Activated naive CD8-positive, alpha-beta T cell treated with anti-CD3 and anti-CD28 coated beads for 36 hours (primary cell): ENCODE measurements around the gene ANXA6. TPM values are rescaled to one million over a fixed set of nuclear protein-coding genes. Genes with fewer than 3 reads are reported as not detected.
A peak's percentile ranks its signal among the peaks of the same experiment; 100 is the strongest.

Experiments used
- DNase-seq: peaks from one replicate; pipeline ENCODE4 v3.0.0; 2021
- H3K27ac Mint-ChIP-seq: one replicate; pipeline ENCODE4 v1.8.0; 2022; ENCODE audit warnings: mild to moderate bottlenecking, moderate library complexity, mixed read lengths
- H3K27me3 Mint-ChIP-seq: one replicate; pipeline ENCODE4 v1.8.0; 2022; ENCODE audit warnings: mild to moderate bottlenecking, mixed read lengths
- H3K36me3 Mint-ChIP-seq: one replicate; pipeline ENCODE4 v1.8.0; 2021; ENCODE audit warnings: mild to moderate bottlenecking, mixed read lengths
- H3K4me1 Mint-ChIP-seq: one replicate; pipeline ENCODE4 v1.8.0; 2021; ENCODE audit warnings: mixed read lengths
- H3K4me3 Mint-ChIP-seq: one replicate; pipeline ENCODE4 v1.8.0; 2022; ENCODE audit warnings: mild to moderate bottlenecking, moderate library complexity, mixed read lengths
- H3K9me3 Mint-ChIP-seq: one replicate; pipeline ENCODE4 v1.8.0; 2022; ENCODE audit warnings: mixed read lengths
- total RNA-seq, 2 experiments: library from RNA; stranded (reverse); gene quantifications; one replicate each; pipeline ENCODE4 v1.2.3, GENCODE V29; 2021

The ANXA6 gene
- total RNA-seq, 2 experiments from 2014 or later: 407 to 417 TPM

DNA sequence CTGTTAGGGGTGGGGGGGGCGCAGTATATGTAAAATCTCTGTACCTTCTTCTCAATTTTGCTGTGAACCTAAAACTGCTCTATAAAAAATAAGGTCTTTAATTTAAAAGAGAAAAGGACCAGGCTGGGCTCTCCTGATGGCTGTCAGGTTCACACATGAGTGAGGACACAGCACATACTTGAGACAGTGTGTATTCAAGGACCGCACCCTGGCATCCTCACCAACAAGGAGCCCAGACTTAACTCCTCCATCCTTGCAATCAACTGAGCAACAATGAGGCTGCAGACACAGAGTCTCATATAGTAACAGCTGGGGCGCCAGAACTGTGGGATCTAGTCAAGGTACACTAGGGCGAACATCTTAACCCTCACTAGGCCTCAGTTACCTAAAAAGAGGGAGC is 86.6 kb downstream of the ANXA6 start:
- Mint-ChIP-seq H3K27me3 (no peaks in the 10 kb centered on the region), H3K27ac (no peak overlapping the region), H3K36me3 (peaks cover 63% of the 10 kb centered on the region), H3K4me3 (no peak overlapping the region), H3K4me1 (peaks cover 73% of the 10 kb centered on the region), H3K9me3 (no peaks in the 10 kb centered on the region)
- DNase-seq: no peak

DNA sequence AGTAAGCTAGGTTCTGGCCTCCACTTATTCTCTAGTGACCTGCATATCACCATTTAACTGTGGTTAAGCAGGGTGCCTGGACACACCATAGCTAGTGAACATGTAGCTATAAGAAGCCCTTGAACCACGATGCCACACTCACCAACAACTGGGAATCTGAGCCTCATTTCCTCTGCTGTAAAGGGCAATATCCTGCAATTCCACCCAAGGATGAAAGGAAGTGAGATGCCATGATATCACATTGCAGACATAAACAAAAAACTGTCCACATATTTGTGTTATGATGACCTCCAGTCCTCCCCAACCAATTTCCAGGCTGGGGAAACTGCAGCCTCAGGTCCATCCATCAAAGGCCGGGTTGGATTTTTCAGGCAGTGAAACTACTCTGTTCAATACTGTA is 87.1 kb downstream of the ANXA6 start:
- Mint-ChIP-seq H3K27me3 (no peaks in the 10 kb centered on the region), H3K9me3 (no peaks in the 10 kb centered on the region), H3K27ac (no peak overlapping the region), H3K4me1 (peaks cover 73% of the 10 kb centered on the region), H3K4me3 (no peak overlapping the region), H3K36me3 (peaks cover 57% of the 10 kb centered on the region)
- no peak for DNase-seq

DNA sequence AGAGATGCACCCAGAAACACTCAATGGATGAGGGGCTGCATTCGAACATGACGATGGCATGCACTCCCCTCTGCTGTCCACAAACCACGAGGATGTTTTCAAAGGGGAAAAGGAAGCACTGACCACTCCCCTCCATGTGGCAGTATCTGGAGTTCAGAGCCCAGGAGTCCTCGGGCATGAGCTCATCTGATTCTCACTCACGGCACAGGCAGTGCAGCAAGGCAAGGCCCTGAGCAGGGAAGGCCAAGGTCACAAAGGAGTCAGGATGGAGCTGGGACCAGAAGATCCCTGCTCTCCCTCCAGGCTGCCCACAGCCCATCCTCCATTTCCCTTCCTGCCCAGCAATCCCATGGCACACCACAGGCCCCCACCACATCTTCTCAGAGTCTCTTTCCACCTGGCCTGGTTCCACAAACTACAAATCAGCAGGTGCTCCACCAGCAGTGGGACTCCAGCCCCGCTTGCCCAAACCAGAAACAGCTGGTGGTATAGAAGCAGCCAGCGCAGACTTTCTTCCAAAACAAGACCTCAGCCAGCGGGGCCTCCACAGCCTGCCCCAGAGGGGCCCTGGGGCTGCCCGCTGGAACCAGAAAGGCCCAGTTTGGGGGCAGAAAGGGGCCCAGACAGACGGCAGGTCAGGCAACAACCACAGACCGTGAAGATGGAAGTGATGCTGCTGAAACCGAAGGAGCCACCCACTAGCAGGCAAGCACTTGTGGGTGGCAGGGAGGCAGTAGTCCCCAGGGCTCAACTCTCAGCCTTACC is 89.0 kb downstream of the ANXA6 start:
- Mint-ChIP-seq H3K4me3 (no peak overlapping the region), H3K36me3 (peaks cover 44% of the 10 kb centered on the region), H3K9me3 (no peaks in the 10 kb centered on the region), H3K4me1 (peaks cover 72% of the 10 kb centered on the region), H3K27me3 (no peaks in the 10 kb centered on the region), H3K27ac (peak overlapping the region; percentile 81)
- DNase-seq: peak; percentile 63

DNA sequence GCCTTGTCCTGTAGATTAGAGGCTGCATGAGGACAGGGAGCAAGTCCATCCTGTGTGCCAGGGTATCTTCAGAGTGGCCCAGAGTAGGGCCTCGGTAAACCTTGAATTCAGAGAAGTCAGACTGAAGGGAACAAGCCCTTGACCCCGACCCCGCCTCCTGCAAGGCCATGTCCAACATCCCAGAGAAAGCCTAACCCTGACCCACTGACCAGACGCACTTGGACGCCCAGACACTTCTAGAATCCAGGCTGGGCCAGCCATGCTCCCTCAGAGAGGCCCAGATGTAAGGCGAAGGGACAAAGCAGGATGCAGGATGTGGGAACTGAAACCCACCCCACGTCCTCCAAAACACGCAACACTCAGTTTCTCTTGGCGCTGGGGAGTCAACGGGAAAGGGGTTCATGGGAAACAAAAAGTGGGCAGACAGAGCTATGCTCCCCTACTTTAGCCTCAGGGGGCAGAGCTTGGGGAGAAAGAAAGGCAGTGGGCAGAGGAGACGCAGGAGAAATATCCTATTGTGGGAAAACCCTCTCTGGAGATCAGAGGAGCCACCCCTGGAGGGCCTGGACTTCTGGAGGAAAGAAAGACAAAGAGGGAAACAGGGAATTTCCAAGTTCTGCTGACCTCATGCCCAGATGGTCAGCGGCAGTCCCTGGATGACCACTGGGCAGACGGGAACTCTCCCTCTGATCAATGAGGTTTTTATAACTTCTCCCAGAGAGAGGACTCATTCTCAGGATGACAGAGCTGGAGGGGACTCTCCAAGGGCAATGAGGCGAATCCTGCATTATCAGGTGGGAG is 89.7 kb downstream of the ANXA6 start:
- Mint-ChIP-seq H3K9me3 (no peaks in the 10 kb centered on the region), H3K4me1 (peaks cover 79% of the 10 kb centered on the region), H3K4me3 (peak overlapping the region; percentile 1), H3K27ac (peak overlapping the region; percentile 81), H3K27me3 (no peaks in the 10 kb centered on the region), H3K36me3 (peaks cover 43% of the 10 kb centered on the region)
- DNase-seq: no peak

DNA sequence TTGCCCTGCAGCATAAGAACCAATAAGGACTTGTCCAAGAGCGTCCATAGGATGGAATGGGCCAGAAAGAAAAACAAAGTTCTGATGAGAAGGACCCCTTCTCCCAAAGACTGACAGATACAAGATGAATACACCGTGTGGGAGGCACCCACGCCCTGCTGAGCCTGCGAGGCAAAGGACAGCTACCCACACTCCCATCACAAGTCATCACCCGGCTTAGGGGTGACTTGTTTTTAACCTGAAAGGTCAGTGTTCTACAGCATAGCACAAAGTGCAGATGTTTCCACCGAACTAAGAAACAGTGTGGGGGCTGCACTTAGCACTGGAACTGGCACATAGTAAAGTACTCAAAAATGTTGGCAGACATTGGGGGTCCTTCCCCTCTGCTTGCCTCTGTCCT is 90.7 kb downstream of the ANXA6 start:
- DNase-seq: no peak
- no peak overlapping the region for H3K4me3 Mint-ChIP-seq
- peaks cover 37% of the 10 kb centered on the region for H3K36me3 Mint-ChIP-seq
- peak overlapping the region; percentile 54 for H3K27ac Mint-ChIP-seq
- H3K4me1 Mint-ChIP-seq: peaks cover 77% of the 10 kb centered on the region
- H3K27me3 Mint-ChIP-seq: no peaks in the 10 kb centered on the region
- no peaks in the 10 kb centered on the region for H3K9me3 Mint-ChIP-seq

DNA sequence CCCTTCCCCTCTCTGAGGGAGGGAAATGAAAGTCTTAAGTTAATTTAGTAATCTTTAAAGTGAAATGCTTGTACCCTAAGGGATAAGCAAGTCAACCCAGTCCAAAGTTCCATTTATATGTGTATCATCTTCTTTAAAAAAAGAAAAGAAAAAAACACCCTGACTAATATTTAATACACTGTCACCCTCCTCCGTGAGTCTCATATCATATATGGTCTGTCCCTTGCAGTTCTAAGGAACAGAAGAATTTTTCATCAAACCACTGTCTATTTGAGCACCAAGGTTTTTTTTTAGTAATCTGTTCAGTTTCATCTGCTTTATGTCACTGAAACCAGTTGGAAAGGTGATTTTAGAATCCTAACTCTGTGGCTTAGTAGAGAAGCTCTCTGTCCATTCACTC is 92.0 kb downstream of the ANXA6 start:
- Mint-ChIP-seq H3K27ac (no peak overlapping the region), H3K36me3 (peaks cover 39% of the 10 kb centered on the region), H3K4me3 (no peak overlapping the region), H3K27me3 (no peaks in the 10 kb centered on the region), H3K4me1 (peaks cover 75% of the 10 kb centered on the region), H3K9me3 (no peaks in the 10 kb centered on the region)
- no peak for DNase-seq

DNA sequence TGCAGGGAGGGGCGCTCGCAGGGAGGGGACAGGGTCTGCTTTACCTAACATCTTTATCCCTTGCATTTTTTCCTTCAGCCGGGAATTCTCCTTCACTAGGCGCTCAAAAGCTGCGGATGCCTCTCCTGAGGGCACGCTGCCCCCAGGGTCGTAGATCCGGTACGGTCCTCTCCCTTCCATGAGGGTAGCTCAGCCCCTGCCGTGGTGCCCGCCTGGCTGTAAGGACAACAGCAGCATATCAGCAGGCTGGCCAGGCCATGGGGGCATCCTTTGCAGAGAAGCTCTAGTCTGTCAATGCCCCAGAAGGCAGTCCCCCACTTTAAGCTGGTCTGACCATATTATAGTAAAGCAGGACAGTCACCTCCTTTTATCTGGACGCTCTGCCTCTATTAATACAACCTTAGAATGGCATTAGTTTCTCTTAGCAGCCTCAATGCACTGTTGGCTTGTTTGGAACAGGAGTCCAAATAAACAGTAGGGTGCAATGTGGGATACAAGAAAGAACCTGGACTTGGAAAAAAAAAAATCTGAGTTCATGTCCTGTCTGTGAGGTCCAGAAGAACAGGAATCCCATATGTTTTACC is 92.6 kb downstream of the ANXA6 start:
- no peaks in the 10 kb centered on the region for H3K27me3 Mint-ChIP-seq
- H3K27ac Mint-ChIP-seq: no peak overlapping the region

DNA sequence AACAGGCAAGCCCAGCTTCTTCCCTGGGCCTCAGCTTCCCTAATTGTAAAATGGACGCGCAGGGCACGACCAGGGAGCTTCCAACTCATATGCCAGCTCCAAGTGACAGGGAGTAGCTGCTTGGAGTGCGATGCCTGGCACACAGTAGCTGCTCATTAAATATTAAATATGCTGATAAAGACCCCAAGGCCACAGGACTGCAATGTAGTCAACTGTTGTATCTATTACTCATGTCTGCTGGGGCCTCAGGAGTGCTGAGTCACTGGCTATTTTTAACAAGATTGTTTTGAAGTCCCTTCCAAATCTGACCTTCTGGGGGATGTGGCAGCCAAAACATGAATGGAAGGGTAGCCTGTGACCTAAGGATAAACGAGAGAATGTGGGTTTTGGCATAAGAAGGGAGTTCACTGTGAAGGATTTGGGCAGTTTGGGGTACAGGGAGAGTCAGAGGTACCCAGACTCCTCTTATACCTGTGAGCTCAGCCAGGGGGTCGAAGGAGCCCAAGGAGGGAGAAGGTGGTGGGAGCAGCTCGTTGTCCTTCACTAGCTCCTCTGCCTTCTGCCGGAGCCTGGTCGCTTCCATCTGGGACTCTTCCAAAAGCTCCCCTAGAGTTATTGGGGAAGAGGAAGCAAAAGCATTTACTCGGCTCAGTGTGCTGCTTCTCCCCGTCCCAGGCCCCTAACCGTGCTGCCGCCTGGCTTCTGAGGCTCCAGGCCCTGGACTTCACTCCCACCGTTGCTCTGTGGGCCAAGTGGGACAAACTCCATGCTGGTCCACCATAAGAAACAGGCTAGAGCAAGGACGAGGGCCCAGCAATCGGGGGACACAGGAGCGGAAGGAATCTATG is 94.2 kb downstream of the ANXA6 start:
- Mint-ChIP-seq H3K4me1 (peaks cover 74% of the 10 kb centered on the region), H3K27me3 (no peaks in the 10 kb centered on the region), H3K36me3 (peaks cover 48% of the 10 kb centered on the region), H3K27ac (peak overlapping the region; percentile 36), H3K4me3 (no peak overlapping the region), H3K9me3 (no peaks in the 10 kb centered on the region)
- DNase-seq: no peak

More for the DNA sequence above, 92.6 kb downstream of the ANXA6 start:
- DNase-seq: no peak
- Mint-ChIP-seq H3K9me3 (no peaks in the 10 kb centered on the region), H3K4me1 (peaks cover 75% of the 10 kb centered on the region), H3K36me3 (peaks cover 37% of the 10 kb centered on the region), H3K4me3 (no peak overlapping the region)

DNA sequence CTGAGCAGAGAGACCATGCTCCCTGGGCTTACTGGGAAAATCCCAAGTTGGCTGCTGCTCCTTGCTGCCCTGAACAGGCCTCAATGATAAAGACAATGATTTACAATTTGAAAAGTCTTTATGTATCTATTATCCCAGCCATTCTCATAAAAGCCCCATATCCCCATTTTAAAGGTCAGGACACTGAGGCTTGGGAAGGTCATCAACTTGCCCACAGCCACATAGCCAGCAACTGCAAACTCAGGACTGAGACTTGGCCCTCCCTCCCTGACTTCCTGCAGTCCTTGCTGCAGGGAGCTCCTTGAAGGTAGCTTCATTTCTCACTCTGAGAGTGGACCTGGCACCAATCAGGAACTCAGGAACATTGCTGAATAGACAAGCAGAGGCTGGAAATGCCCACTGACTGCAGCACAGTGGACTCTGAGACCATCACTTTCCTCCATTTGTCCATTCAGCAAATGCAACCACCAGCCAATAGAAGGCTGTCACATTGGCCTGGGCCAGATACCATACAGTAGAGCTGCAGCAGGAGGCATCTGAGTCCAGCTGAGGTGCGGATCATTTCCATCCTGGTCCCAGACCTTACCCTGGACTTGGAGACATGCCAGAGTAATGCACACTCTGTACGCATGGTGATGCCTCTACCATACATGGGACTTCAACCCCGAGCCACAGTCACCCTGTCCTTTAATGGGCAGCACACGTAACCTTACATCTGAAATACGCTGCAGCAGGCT is 95.0 kb downstream of the ANXA6 start:
- Mint-ChIP-seq H3K4me3 (no peak overlapping the region), H3K9me3 (no peaks in the 10 kb centered on the region), H3K36me3 (peaks cover 42% of the 10 kb centered on the region), H3K27me3 (no peaks in the 10 kb centered on the region), H3K4me1 (peaks cover 67% of the 10 kb centered on the region), H3K27ac (no peak overlapping the region)
- no peak for DNase-seq

DNA sequence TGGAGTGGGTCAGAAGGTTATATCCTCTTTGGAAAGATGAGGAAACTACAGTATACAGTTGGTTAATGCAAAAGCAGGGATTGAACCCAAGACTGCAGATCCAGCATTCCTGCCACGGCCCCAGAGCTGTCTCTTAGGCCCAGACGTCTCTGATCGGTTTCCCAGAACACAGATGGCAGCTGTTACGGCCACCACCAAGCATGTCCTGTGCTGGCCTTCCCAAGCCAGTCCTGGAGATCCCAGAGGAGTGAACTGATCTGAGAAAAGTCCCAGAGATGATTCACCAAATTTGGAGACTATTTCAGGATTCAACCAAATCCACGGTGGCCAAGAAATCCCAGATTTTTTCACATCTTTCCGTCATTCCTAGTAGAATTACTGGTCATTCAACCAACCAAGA is 96.8 kb downstream of the ANXA6 start:
- no peak for DNase-seq
- H3K4me1 Mint-ChIP-seq: peaks cover 48% of the 10 kb centered on the region
- peak overlapping the region; percentile 86 for H3K27ac Mint-ChIP-seq
- no peak overlapping the region for H3K4me3 Mint-ChIP-seq
- H3K9me3 Mint-ChIP-seq: no peaks in the 10 kb centered on the region
- no peaks in the 10 kb centered on the region for H3K27me3 Mint-ChIP-seq
- H3K36me3 Mint-ChIP-seq: peaks cover 39% of the 10 kb centered on the region

DNA sequence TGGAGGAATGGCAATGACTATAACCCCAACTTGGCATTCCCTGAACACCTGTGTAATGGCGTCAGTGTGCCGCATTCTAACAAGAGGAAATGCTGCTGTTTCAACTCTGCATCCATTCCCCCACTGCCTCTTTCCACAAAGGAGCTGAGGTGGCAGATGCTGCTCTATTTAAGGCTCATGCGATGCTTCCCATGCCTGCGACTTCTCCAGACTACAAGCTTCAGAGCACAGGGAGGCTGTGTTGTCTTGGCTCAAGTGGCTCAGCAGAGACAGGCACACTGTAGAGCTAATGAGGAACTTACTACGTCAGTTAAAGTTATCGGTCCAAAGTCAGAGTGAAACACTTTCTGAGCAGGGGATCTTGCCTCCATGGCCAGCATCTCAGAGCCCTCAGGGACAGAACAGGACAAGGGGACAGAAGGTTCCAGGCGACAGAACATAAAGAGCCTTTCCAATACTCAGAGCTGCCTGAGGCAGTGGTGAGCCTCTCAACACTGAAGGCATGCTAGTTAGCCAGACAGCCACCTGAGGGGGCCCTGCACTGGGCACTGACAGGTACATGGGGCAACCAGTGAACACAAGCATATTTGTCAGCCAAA is 98.6 kb downstream of the ANXA6 start:
- H3K4me3 Mint-ChIP-seq: peak overlapping the region; percentile 3
- no peaks in the 10 kb centered on the region for H3K9me3 Mint-ChIP-seq

DNA sequence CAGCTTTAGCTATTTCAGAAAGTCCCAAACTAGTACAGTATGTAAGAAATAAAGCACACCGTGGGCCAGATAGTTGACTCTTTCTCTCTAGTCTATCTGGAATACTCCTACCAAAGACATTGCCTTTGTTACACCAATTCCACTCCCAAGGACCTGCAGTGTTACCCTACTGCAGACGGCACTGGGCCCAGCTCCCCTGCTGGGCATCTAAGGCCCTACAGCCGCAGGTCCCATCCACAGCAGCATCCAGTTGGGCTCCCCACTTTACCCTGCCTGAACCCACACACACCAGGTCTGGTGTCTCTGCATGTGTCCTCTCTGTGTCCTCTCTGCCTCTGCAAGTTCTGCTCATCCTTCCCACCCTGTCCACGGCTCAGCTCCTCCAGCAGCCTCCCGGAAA is 99.3 kb downstream of the ANXA6 start:
- H3K36me3 Mint-ChIP-seq: peaks cover 37% of the 10 kb centered on the region
- peaks cover 34% of the 10 kb centered on the region for H3K4me1 Mint-ChIP-seq
- no peaks in the 10 kb centered on the region for H3K27me3 Mint-ChIP-seq
- DNase-seq: no peak
- H3K4me3 Mint-ChIP-seq: no peak overlapping the region
- H3K9me3 Mint-ChIP-seq: no peaks in the 10 kb centered on the region
- H3K27ac Mint-ChIP-seq: no peak overlapping the region

More for the DNA sequence above, 98.6 kb downstream of the ANXA6 start:
- Mint-ChIP-seq H3K27ac (peak overlapping the region; percentile 86), H3K36me3 (peaks cover 39% of the 10 kb centered on the region), H3K4me1 (peaks cover 41% of the 10 kb centered on the region), H3K27me3 (no peaks in the 10 kb centered on the region)
- no peak for DNase-seq

DNA sequence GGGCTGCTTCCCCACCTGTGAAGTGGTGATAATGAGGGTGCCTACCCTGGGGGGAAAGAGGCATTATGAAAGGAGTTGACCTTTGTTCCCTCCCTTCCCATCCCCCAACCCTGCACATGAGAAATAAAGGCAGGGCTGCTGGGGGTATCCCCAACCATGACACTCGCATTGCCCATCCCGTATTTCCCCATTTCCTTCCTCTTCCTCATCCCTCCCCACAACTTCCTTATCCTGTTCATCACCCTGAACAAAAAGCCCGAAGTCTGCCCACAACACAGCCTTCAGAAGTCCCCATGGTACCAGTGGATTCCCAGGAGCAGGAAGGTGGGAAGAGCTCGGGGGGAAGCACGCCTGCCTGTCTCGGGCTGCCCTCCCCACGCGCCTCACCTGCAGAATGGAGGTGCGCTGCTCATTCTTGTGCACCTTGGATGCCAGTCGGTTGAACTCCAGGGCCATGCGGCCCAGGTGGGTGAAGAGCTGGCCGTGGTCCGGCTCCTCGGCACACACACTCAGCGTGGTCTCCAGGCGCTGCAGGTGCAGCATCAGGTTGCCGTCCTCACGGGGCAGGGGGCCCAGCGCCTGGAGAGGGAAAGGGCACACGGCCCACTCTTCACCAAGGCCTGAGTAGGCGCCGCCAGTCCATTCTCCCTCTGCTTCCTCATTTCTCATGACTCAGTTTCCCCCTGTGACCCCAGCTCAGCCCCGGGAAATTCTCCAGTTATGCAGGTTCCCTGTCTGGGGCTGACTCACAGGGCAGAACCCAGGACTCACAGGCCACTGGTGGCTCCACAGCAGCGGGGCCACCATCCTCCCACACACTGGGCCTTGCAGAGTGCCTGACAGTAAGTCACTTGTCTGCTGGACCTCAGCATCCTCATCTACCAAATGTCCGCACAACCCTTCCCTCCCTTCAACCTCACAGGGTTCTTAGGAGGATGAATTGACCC is 100.9 kb downstream of the ANXA6 start:
- no peaks in the 10 kb centered on the region for H3K27me3 Mint-ChIP-seq
- no peak overlapping the region for H3K4me3 Mint-ChIP-seq
- H3K27ac Mint-ChIP-seq: no peak overlapping the region
- H3K4me1 Mint-ChIP-seq: peaks cover 35% of the 10 kb centered on the region
- no peak for DNase-seq
- peaks cover 36% of the 10 kb centered on the region for H3K36me3 Mint-ChIP-seq
- no peaks in the 10 kb centered on the region for H3K9me3 Mint-ChIP-seq
